NCI-H446 treated with DMSO at 0.1 percent for 48 hours (cell line): Measurements from ENCODE around the gene ZBED6.
A peak's percentile ranks its signal among the peaks of the same experiment; 100 is the strongest.
"Not testable (repeated sequence)": the region's sequence is repeated elsewhere in the genome, so short reads cannot be mapped to it uniquely, and the experiment has no call there.

Source experiments
- DNase-seq: peaks from one replicate; lab custom pipeline; 2025; lab: John Stamatoyannopoulos, UW

Gene ZBED6

GRCh38 chr1:203795441-203796235 is at the start of gene ZBED6, which contains the start of gene ZC3H11A:
ZBED6 (plus strand) TSS chr1:203795623; CDS start chr1:203797523, 1,900 bp downstream.
ZC3H11A (plus strand) TSS chr1:203795623; CDS start chr1:203817071, 21,448 bp downstream.
- DNase-seq = peak; percentile 98

- no peak for DNase-seq
These were observed 49.1 kb upstream of the ZBED6 start for GRCh38 chr1:203746281-203746680.

GRCh38 chr1:203751051-203751450 is 44.4 kb upstream of the ZBED6 start:
- no peak for DNase-seq

GRCh38 chr1:203751618-203752361 is 43.6 kb upstream of the ZBED6 start:
- DNase-seq = not testable (repeated sequence)

- no peak for DNase-seq
These were observed 41.0 kb upstream of the ZBED6 start for GRCh38 chr1:203754455-203754864.

- no peak for DNase-seq
These were observed 39.4 kb upstream of the ZBED6 start for GRCh38 chr1:203756036-203756435.

GRCh38 chr1:203758749-203759148 is 36.7 kb upstream of the ZBED6 start:
- not testable (repeated sequence) for DNase-seq

- no peak for DNase-seq
These were observed 34.9 kb upstream of the ZBED6 start for GRCh38 chr1:203760506-203760905.

- DNase-seq = not testable (repeated sequence)
These were observed 33.5 kb upstream of the ZBED6 start for GRCh38 chr1:203761958-203762357.

- no peak for DNase-seq
These were observed 31.9 kb upstream of the ZBED6 start for GRCh38 chr1:203763505-203763904.

GRCh38 chr1:203764105-203765028 is 31.1 kb upstream of the ZBED6 start:
- DNase-seq = no peak

GRCh38 chr1:203765029-203765837 is 30.2 kb upstream of the ZBED6 start, which contains the start of gene LAX1:
LAX1 (plus strand) TSS chr1:203765183; CDS start chr1:203765566, 383 bp downstream.
- no peak for DNase-seq

GRCh38 chr1:203768256-203768655 is 27.2 kb upstream of the ZBED6 start:
- no peak for DNase-seq

GRCh38 chr1:203769505-203770343 is 25.7 kb upstream of the ZBED6 start:
- DNase-seq = peak; percentile 95

GRCh38 chr1:203771901-203772301 is 23.5 kb upstream of the ZBED6 start:
- no peak for DNase-seq

GRCh38 chr1:203772836-203773235 is 22.6 kb upstream of the ZBED6 start:
- DNase-seq = no peak

- DNase-seq = no peak
These were observed 18.8 kb upstream of the ZBED6 start for GRCh38 chr1:203776636-203777035.

GRCh38 chr1:203777596-203777995 is 17.8 kb upstream of the ZBED6 start:
- DNase-seq = no peak

GRCh38 chr1:203778146-203778545 is 17.3 kb upstream of the ZBED6 start:
- no peak for DNase-seq

GRCh38 chr1:203778789-203779188 is 16.6 kb upstream of the ZBED6 start:
- DNase-seq = no peak
